AG09319 (cell line): ENCODE data around the gene GNA12.

ENCODE experiments used
- DNase-seq: peaks from one replicate; pipeline ENCODE4 v3.0.0-alpha.2; 2010; ENCODE audit warnings: low read depth; ENCODE audit errors: extremely low read depth
- CTCF ChIP-seq: IDR thresholded peaks from 2 replicates; pipeline ENCODE4 v1.5.1; 2011; ENCODE audit warnings: low read depth, mild to moderate bottlenecking, inconsistent platforms, low read length, moderate library complexity

GNA12 gene

GRCh38 chr7:2810682-2811415 is 33.3 kb downstream of the GNA12 start:
- no peak for DNase-seq
- TF ChIP-seq CTCF = no peak

GRCh38 chr7:2809903-2810625 is 34.0 kb downstream of the GNA12 start:
- no peak for DNase-seq

GRCh38 chr7:2808891-2809665 is 35.0 kb downstream of the GNA12 start:
- no peak for TF ChIP-seq CTCF
- DNase-seq = no peak

More at GRCh38 chr7:2809903-2810625, 34.0 kb downstream of the GNA12 start:
- TF ChIP-seq CTCF = no peak

- DNase-seq = no peak
- TF ChIP-seq CTCF = no peak
These were observed 36.0 kb downstream of the GNA12 start for GRCh38 chr7:2807845-2808772.

DNA sequence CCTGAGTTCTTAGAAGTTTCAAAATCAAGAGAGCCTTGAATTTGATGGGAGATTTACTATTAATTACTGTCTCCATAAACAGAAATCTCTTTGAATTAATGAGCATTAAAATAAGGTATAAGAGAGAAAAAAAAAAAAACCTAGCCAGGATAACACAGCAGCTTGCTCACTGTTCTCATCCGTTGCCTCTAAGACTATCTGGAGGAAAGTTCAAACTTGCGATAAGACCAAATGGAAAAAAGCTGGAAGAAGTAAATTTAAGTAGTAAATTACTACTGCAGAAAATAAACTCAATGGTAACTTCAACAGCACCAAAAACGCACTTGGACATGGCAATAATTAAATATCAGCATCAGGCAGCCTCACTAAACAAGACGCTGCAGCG is 36.7 kb downstream of the GNA12 start:
- no peak for TF ChIP-seq CTCF
- DNase-seq = no peak

DNA sequence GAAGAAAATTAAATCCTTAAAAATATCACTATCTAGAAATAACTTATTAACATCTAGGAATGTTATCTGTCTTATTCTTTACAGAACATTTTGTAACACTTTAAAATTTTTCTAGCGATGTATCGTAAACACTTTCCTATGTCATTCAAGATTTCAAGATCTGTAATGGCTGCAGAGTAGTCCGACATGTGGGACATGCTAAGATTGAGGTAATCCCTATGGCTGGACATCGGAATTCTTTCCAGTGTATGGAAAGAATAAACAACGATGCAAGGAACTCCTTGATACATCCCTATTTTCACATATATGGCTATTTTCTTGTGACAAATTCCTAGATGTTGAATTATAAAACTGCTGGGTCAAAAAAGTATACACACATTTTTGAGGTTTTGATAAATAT is 37.5 kb downstream of the GNA12 start:
- no peak for TF ChIP-seq CTCF
- no peak for DNase-seq
